Spleen (tissue), 11 donors: ENCODE measurements around the gene NOS1AP. TPM values are rescaled to one million over a fixed set of nuclear protein-coding genes. Genes with fewer than 3 reads are reported as not detected.
A peak's percentile ranks its signal among the peaks of the same experiment; 100 is the strongest.

Experiments used
- DNase-seq: peaks from one replicate; pipeline ENCODE4 v3.0.0-alpha.2; 2020
- H3K27ac ChIP-seq, 8 donors: fragments of 200-600 bp; sonication (generic) in 7 of 8; 1 replicate in 4 of 8; 2 replicates in 4 of 8; pipeline versions ENCODE4 v1.5.0 to v1.8.0; 2016 to 2021; ENCODE audit warnings: inconsistent platforms in 4 of 8, mild to moderate bottlenecking in 4 of 8, moderate library complexity in 1 of 8
- H3K27me3 ChIP-seq, 7 donors: fragments of 200-600 bp; sonication (generic) in 6 of 7; replicated peaks in 1 of 7; 1 replicate in 4 of 7; 2 replicates in 3 of 7; pipeline versions ENCODE4 v1.5.0 to v1.8.0; 2016 to 2021; ENCODE audit warnings: inconsistent platforms in 3 of 7, mild to moderate bottlenecking in 1 of 7
- H3K36me3 ChIP-seq, 6 donors: fragments of 200-600 bp; sonication (generic) in 5 of 6; 1 replicate in 4 of 6; 2 replicates in 2 of 6; pipeline versions ENCODE4 v1.5.0 to v1.8.0; 2016 to 2021; ENCODE audit warnings: inconsistent platforms in 2 of 6
- H3K4me1 ChIP-seq, 6 donors: fragments of 200-600 bp; sonication (generic) in 5 of 6; 1 replicate in 3 of 6; 2 replicates in 3 of 6; pipeline versions ENCODE4 v1.5.0 to v1.8.0; 2016 to 2021; ENCODE audit warnings: inconsistent platforms in 3 of 6
- H3K4me3 ChIP-seq, 8 donors: fragments of 200-600 bp; sonication (generic) in 7 of 8; 1 replicate in 4 of 8; 2 replicates in 4 of 8; pipeline versions ENCODE4 v1.5.0 to v1.8.0; 2016 to 2021; ENCODE audit warnings: inconsistent platforms in 4 of 8, mild to moderate bottlenecking in 4 of 8, moderate library complexity in 2 of 8
- H3K9me3 ChIP-seq, 8 donors: fragments of 200-600 bp; sonication (generic) in 7 of 8; 1 replicate in 4 of 8; 2 replicates in 4 of 8; pipeline versions ENCODE4 v1.5.0 to v1.8.0; 2016 to 2021; ENCODE audit warnings: inconsistent platforms in 4 of 8
- CTCF ChIP-seq, 11 experiments: fragments of 200-600 bp in 7 of 11; fragments of 450-650 bp in 4 of 11; sonication (generic) in 4 of 11; IDR thresholded peaks in 8 of 11; conservative IDR thresholded peaks in 3 of 11; 1 replicate in 7 of 11; 2 replicates in 4 of 11; pipeline versions ENCODE4 v1.4.0 to v1.8.0; 2016 to 2021; ENCODE audit warnings: antibody characterized with exemption in 11 of 11, inconsistent platforms in 4 of 11, mild to moderate bottlenecking in 1 of 11
- POLR2A ChIP-seq, 3 donors: fragments of 450-650 bp; IDR thresholded peaks; one replicate each; pipeline ENCODE4 v1.5.1; 2017; ENCODE audit warnings: antibody characterized with exemption in 3 of 3, mild to moderate bottlenecking in 1 of 3
- POLR2AphosphoS5 ChIP-seq, 3 donors: sonication (generic); formaldehyde crosslinking; IDR thresholded peaks; one replicate each; pipeline ENCODE4 v1.5.1; 2017; ENCODE audit warnings: antibody characterized with exemption in 3 of 3
- whole genome bisulfite sequencing, 5 donors: extraction: QIAGEN DNeasy Blood & Tissue Kit in 3 of 5; methylation state at CpG; one replicate each; pipeline versions ENCODE4 v1.1.5 to v1.1.7; 2013 to 2018; 5-methylcytosine and 5-hydroxymethylcytosine counted together
- intact Hi-C: fragments of 100-400 bp; cut with DNase I; formaldehyde crosslinking; loops from one replicate; pipeline ENCODE4 v1.15.0; 2023; ENCODE audit warnings: low total_unique reads
- polyA plus RNA-seq, 3 donors: library from polyadenylated mRNA; stranded (reverse); fragments of 200-250 nt; gene quantifications; one replicate each; pipeline ENCODE4 v1.2.1, GENCODE V29; 2013
- total RNA-seq, 7 donors: library from RNA; depleted of rRNA in 3 of 7; stranded (reverse); fragments of >200 nt in 3 of 7; fragmentation: NEBNext Ultra II Directional in 4 of 7; extraction: Animal tissue kit (Norgen Biotek cat#: 25700) in 4 of 7; gene quantifications; one replicate each; pipeline versions ENCODE4 v1.1.0 to v1.2.1, GENCODE V29; 2016 to 2021
- donor health status: healthy with polysubstance abuse.
- donor health status: DM: no; HTN: no; CAD: no; lungs with moderate emphysema.
- donor health status: DM: no; HTN: no; CAD: no.
- donor health status: Bipolar disorder and iron deficiency.
- donor health status: healthy.
- donor health status: DM: no; HTN: no; CAD: no.
- donor health status: DM: yes; HTN: yes; CAD: no.

NOS1AP gene
- total and polyA plus RNA-seq, 10 donors: 0.16 to 1.7 (median 0.60) TPM; not detected in 2

GRCh38 chr1:162275622-162276175 lies 206.2 kb downstream of the NOS1AP start:
- H3K27me3 ChIP-seq: peaks cover 0 to 14% (median 0%) of the 10 kb centered on the region in 7 donors
- H3K36me3 ChIP-seq: no peaks in the 10 kb centered on the region
- no peaks in the 10 kb centered on the region for H3K4me1 ChIP-seq
- no peak overlapping the region for H3K27ac ChIP-seq
- 81 to 96% (median 90%) methylated on average over 6 of the region's 6 CpGs for WGBS, 5 donors
- no peak for DNase-seq
- TF ChIP-seq CTCF (IDR thresholded peaks at IDR 0.05 in 8 of 11, conservative IDR thresholded peaks at IDR 0.05 in 3 of 11): no peak
- no peak for TF ChIP-seq POLR2AphosphoS5 (IDR thresholded peaks at IDR 0.05)
- TF ChIP-seq POLR2A (IDR thresholded peaks at IDR 0.05): no peak
- no peak overlapping the region for H3K4me3 ChIP-seq
- H3K9me3 ChIP-seq: no peaks in the 10 kb centered on the region
- intact Hi-C loops: loop anchor here (5.0 kb wide), 1 partner anchor 218 kb away; no protein-coding TSS in a partner anchor

- DNase-seq: no peak
- no peak overlapping the region for H3K27ac ChIP-seq
- peaks cover 0 to 22% (median 0%) of the 10 kb centered on the region in 7 donors for H3K27me3 ChIP-seq
- H3K4me3 ChIP-seq: no peak overlapping the region
- TF ChIP-seq POLR2AphosphoS5 (IDR thresholded peaks at IDR 0.05): no peak
- peak in 5 of 11 experiments; percentile 13 to 29 (median 21) for TF ChIP-seq CTCF (IDR thresholded peaks at IDR 0.05 in 8 of 11, conservative IDR thresholded peaks at IDR 0.05 in 3 of 11)
- H3K9me3 ChIP-seq: no peaks in the 10 kb centered on the region
- no peaks in the 10 kb centered on the region for H3K4me1 ChIP-seq
- intact Hi-C loops: loop anchor here (5.0 kb wide), 1 partner anchor 219 kb away; no protein-coding TSS in a partner anchor
- H3K36me3 ChIP-seq: no peaks in the 10 kb centered on the region
- WGBS, 5 donors: 26 to 37% (median 33%) methylated on average over 1 of the region's 1 CpG
These were observed 207.0 kb downstream of the NOS1AP start for GRCh38 chr1:162276493-162276892.

GRCh38 chr1:162279136-162279498 lies 209.6 kb downstream of the NOS1AP start:
- DNase-seq: no peak
- no peaks in the 10 kb centered on the region for H3K9me3 ChIP-seq
- H3K27ac ChIP-seq: no peak overlapping the region
- WGBS, 5 donors: 74 to 82% (median 77%) methylated on average over 7 of the region's 7 CpGs
- peaks cover 0 to 41% (median 0%) of the 10 kb centered on the region in 7 donors for H3K27me3 ChIP-seq
- no peaks in the 10 kb centered on the region for H3K4me1 ChIP-seq
- intact Hi-C loops: loop anchor here (5.0 kb wide), 1 partner anchor 222 kb away; no protein-coding TSS in a partner anchor
- no peak overlapping the region for H3K4me3 ChIP-seq
- TF ChIP-seq POLR2AphosphoS5 (IDR thresholded peaks at IDR 0.05) (no peak), CTCF (IDR thresholded peaks at IDR 0.05 in 8 of 11, conservative IDR thresholded peaks at IDR 0.05 in 3 of 11) (no peak), POLR2A (IDR thresholded peaks at IDR 0.05) (no peak)
- no peaks in the 10 kb centered on the region for H3K36me3 ChIP-seq

GRCh38 chr1:162281426-162281825 lies 211.9 kb downstream of the NOS1AP start:
- no peaks in the 10 kb centered on the region for H3K36me3 ChIP-seq
- no peaks in the 10 kb centered on the region for H3K4me1 ChIP-seq
- no peak overlapping the region for H3K4me3 ChIP-seq
- TF ChIP-seq POLR2A (IDR thresholded peaks at IDR 0.05): no peak
- H3K27ac ChIP-seq: no peak overlapping the region
- no peak for DNase-seq
- H3K27me3 ChIP-seq: peaks cover 0 to 60% (median 0%) of the 10 kb centered on the region in 7 donors
- WGBS, 5 donors: 83 to 86% (median 83%) methylated on average over 3 of the region's 3 CpGs
- H3K9me3 ChIP-seq: no peaks in the 10 kb centered on the region
- intact Hi-C loops: no loop called here
